Thoracic aorta (tissue), 2 donors: Measurements from ENCODE around the gene USO1. TPM values are rescaled to one million over a fixed set of nuclear protein-coding genes. Genes with fewer than 3 reads are reported as not detected.

Source experiments
- ATAC-seq: fragments of 150-250 bp; one replicate; pipeline ENCODE4 v1.8.0; 2017; ENCODE audit warnings: low read depth; ENCODE audit not compliant: insufficient number of reproducible peaks, low FRiP score
- DNase-seq: peaks from one replicate; pipeline ENCODE4 v3.0.0-alpha.2; 2020; ENCODE audit warnings: low spot score
- H3K27ac ChIP-seq, 2 donors: fragments of 200-600 bp; sonication (generic); 1 replicate in 1 of 2; 2 replicates in 1 of 2; pipeline ENCODE4 v1.5.1; 2016; ENCODE audit warnings: mild to moderate bottlenecking in 2 of 2, moderate library complexity in 2 of 2
- H3K27me3 ChIP-seq: fragments of 200-600 bp; sonication (generic); replicated peaks from 2 replicates; pipeline ENCODE4 v1.6.0; 2016; ENCODE audit warnings: mild to moderate bottlenecking; ENCODE audit not compliant: insufficient read depth
- H3K36me3 ChIP-seq: fragments of 200-600 bp; sonication (generic); one replicate; pipeline ENCODE4 v1.5.1; 2016
- H3K4me1 ChIP-seq, 2 donors: fragments of 200-600 bp; sonication (generic); 1 replicate in 1 of 2; 2 replicates in 1 of 2; pipeline versions ENCODE4 v1.5.1 to v1.6.0; 2016; ENCODE audit warnings: low read depth in 2 of 2, mild to moderate bottlenecking in 1 of 2; ENCODE audit not compliant: control insufficient read depth in 1 of 2
- H3K4me3 ChIP-seq: fragments of 200-600 bp; sonication (generic); 2 replicates; pipeline ENCODE4 v1.5.1; 2016; ENCODE audit warnings: mild to moderate bottlenecking
- H3K9me3 ChIP-seq: fragments of 200-600 bp; sonication (generic); 2 replicates; pipeline ENCODE4 v1.5.1; 2016
- CTCF ChIP-seq: fragments of 200-600 bp; sonication (generic); IDR thresholded peaks from one replicate; pipeline ENCODE4 v1.5.1; 2019; ENCODE audit warnings: antibody characterized with exemption
- total RNA-seq, 2 donors: library from RNA; depleted of rRNA; stranded (reverse); fragments of >200 nt; gene quantifications; one replicate each; pipeline versions ENCODE4 v1.1.0 to v1.2.3, GENCODE V29; 2016

Gene USO1
- total RNA-seq, 2 donors from 2014 or later, result 68.0 to 85.9 TPM

GRCh38 chr4:75696071-75696470 is 28.3 kb upstream of the USO1 start:
- Histone ChIP-seq H3K27me3 (no peaks in the 10 kb centered on the region), H3K4me1 (no peaks in the 10 kb centered on the region), H3K27ac (no peak overlapping the region), H3K36me3 (no peaks in the 10 kb centered on the region), H3K9me3 (no peaks in the 10 kb centered on the region), H3K4me3 (no peak overlapping the region)
- ATAC-seq (no peak), DNase-seq (no peak)
- no peak for TF ChIP-seq CTCF

- ATAC-seq, result no peak
These were observed 27.8 kb upstream of the USO1 start for GRCh38 chr4:75696581-75696980.

GRCh38 chr4:75698162-75698962 is 26.0 kb upstream of the USO1 start:
- H3K4me1 ChIP-seq, result no peaks in the 10 kb centered on the region
- no peak overlapping the region for H3K4me3 ChIP-seq
- no peak for DNase-seq
- TF ChIP-seq CTCF, result no peak
- H3K9me3 ChIP-seq, result no peaks in the 10 kb centered on the region
- no peaks in the 10 kb centered on the region for H3K36me3 ChIP-seq
- no peak for ATAC-seq
- no peaks in the 10 kb centered on the region for H3K27me3 ChIP-seq
- H3K27ac ChIP-seq, result no peak overlapping the region

More at GRCh38 chr4:75696581-75696980, 27.8 kb upstream of the USO1 start:
- H3K9me3 ChIP-seq, result no peaks in the 10 kb centered on the region
- no peak for TF ChIP-seq CTCF
- H3K4me3 ChIP-seq, result no peak overlapping the region
- no peaks in the 10 kb centered on the region for H3K4me1 ChIP-seq
- H3K27ac ChIP-seq, result no peak overlapping the region
- H3K36me3 ChIP-seq, result no peaks in the 10 kb centered on the region
- no peak for DNase-seq
- H3K27me3 ChIP-seq, result no peaks in the 10 kb centered on the region

- H3K36me3 ChIP-seq, result no peaks in the 10 kb centered on the region
- no peak overlapping the region for H3K27ac ChIP-seq
- H3K27me3 ChIP-seq, result no peaks in the 10 kb centered on the region
- no peak for DNase-seq
- no peaks in the 10 kb centered on the region for H3K4me1 ChIP-seq
- H3K4me3 ChIP-seq, result no peak overlapping the region
- ATAC-seq, result no peak
- no peaks in the 10 kb centered on the region for H3K9me3 ChIP-seq
- no peak for TF ChIP-seq CTCF
These were observed 25.5 kb upstream of the USO1 start for GRCh38 chr4:75698963-75699228.

- Histone ChIP-seq H3K4me3 (no peak overlapping the region), H3K9me3 (no peaks in the 10 kb centered on the region), H3K36me3 (no peaks in the 10 kb centered on the region), H3K27ac (no peak overlapping the region), H3K4me1 (no peaks in the 10 kb centered on the region), H3K27me3 (no peaks in the 10 kb centered on the region)
- DNase-seq (no peak), ATAC-seq (no peak)
- no peak for TF ChIP-seq CTCF
These were observed 25.1 kb upstream of the USO1 start for GRCh38 chr4:75699299-75699698.
